Measurements from ENCODE around the gene LCP2.

DNA sequence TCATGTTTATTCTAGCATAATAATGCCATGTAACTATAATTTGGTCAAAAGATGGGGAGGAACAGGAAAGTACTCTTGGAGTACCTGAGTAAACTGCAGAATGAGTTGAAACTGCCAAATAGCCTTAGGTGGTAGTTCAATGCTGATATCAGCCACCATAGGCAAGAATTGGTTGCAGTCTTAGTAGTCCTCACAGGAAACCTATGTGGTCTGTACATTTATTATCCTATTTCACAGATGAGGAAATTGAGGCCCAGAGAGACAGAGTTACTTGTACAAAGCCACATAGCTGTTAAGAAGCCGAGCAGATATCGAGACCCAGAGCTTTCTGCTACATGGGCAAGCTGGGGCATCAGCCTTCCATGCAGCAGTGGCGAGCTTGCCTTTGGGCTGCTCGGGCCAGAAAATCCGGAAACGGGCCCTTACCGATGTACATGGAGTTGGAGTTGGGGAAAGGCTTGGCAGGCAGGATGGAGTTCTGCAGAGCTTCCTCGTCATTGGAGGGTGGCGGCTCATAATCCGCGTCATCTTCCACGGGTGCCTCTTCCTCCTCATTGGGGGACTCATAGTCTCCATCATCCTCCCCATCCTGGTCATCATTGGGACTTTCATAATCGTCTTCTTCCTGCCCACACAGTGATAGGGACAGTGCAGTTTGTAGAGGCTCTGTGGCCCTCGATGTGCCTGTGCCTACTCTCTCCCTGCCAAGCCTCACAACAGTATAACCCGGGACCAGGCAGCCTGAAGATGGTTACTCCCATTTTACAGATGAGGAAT, 27.1 kb downstream of the LCP2 start:
- no peak for TF ChIP-seq POLR2A (IDR thresholded peaks at IDR 0.05)
- TF ChIP-seq, protein P1, sequence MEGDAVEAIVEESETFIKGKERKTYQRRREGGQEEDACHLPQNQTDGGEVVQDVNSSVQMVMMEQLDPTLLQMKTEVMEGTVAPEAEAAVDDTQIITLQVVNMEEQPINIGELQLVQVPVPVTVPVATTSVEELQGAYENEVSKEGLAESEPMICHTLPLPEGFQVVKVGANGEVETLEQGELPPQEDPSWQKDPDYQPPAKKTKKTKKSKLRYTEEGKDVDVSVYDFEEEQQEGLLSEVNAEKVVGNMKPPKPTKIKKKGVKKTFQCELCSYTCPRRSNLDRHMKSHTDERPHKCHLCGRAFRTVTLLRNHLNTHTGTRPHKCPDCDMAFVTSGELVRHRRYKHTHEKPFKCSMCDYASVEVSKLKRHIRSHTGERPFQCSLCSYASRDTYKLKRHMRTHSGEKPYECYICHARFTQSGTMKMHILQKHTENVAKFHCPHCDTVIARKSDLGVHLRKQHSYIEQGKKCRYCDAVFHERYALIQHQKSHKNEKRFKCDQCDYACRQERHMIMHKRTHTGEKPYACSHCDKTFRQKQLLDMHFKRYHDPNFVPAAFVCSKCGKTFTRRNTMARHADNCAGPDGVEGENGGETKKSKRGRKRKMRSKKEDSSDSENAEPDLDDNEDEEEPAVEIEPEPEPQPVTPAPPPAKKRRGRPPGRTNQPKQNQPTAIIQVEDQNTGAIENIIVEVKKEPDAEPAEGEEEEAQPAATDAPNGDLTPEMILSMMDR (IDR thresholded peaks at IDR 0.05) = no peak
- TF ChIP-seq POLR2AphosphoS5 (IDR thresholded peaks at IDR 0.05) = peak; percentile 10 to 20
- no peak for TF ChIP-seq EP300 (IDR thresholded peaks at IDR 0.05)

All from upper lobe of left lung (tissue), 4 donors.